Lower leg skin (tissue), 3 donors: ENCODE data around the gene KCNMA1.

Experiments used
- CTCF ChIP-seq, 3 donors: fragments of 450-650 bp; IDR thresholded peaks; one replicate each; pipeline ENCODE4 v1.5.1; 2016; ENCODE audit warnings: antibody characterized with exemption in 3 of 3, mild to moderate bottlenecking in 3 of 3, moderate library complexity in 2 of 3
- POLR2A ChIP-seq, 2 donors: fragments of 450-650 bp; IDR thresholded peaks; one replicate each; pipeline ENCODE4 v1.6.1; 2016 to 2017; ENCODE audit warnings: antibody characterized with exemption in 2 of 2, mild to moderate bottlenecking in 1 of 2, moderate library complexity in 1 of 2

GRCh38 chr10:77075926-77076325 is 561.7 kb downstream of the KCNMA1 start:
- TF ChIP-seq CTCF (IDR thresholded peaks at IDR 0.05): no peak
- no peak for TF ChIP-seq POLR2A (IDR thresholded peaks at IDR 0.05)
